NOMO-1 treated with dmso at 0.1 percent for 144 hours (cell line): Measurements from ENCODE around the gene UQCR11.

Experiments
- DNase-seq: peaks from one replicate; lab custom pipeline; 2025; ENCODE audit not compliant: unreplicated experiment; lab: John Stamatoyannopoulos, UW

The UQCR11 gene

GRCh38 chr19:1618157-1619093 is 13.2 kb upstream of the UQCR11 start:
- no peak for DNase-seq

DNA sequence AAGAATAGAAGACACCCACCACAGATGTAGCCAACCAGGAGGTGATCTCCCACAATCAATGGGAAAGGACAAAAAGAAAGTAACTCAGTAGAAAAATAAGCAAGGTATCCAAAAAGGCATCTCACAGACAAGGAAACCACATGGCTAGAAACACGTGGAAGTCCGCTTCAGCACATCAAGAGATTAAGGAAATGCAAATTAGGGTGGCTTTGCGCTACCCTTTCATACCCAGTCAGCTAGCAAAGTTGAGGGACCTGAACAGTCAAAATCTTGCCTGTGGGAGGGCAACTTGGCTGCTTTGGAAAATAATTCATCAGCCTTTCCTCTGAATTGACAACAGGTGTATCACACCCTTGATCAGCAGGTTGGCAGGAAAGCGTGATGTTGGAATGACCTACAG is 11.6 kb upstream of the UQCR11 start:
- no peak for DNase-seq

GRCh38 chr19:1616396-1616795 is 11.1 kb upstream of the UQCR11 start:
- no peak for DNase-seq

GRCh38 chr19:1615156-1615765 is 10.0 kb upstream of the UQCR11 start:
- DNase-seq: no peak

GRCh38 chr19:1613808-1614570 is 8.7 kb upstream of the UQCR11 start:
- no peak for DNase-seq

DNA sequence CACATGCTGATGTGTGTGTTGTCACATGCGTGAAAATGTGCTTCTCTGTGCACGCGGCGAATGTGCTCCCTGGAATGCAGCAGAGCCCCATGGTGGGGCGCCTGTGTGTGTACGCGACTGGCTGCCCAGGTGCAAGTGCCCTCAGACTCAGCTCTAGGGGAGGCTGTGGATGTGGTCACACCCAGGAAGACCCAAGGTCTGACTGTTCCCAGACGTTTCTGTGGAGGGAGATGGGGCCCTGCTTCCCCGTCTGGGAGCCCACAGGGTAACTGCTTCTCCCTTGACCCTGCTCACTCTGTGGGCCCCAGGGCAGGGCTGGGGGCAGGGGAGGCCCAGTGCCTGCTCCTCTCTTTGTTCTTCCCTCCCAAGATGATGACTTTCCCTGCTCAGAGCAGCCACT is 7.9 kb upstream of the UQCR11 start:
- DNase-seq: no peak

DNA sequence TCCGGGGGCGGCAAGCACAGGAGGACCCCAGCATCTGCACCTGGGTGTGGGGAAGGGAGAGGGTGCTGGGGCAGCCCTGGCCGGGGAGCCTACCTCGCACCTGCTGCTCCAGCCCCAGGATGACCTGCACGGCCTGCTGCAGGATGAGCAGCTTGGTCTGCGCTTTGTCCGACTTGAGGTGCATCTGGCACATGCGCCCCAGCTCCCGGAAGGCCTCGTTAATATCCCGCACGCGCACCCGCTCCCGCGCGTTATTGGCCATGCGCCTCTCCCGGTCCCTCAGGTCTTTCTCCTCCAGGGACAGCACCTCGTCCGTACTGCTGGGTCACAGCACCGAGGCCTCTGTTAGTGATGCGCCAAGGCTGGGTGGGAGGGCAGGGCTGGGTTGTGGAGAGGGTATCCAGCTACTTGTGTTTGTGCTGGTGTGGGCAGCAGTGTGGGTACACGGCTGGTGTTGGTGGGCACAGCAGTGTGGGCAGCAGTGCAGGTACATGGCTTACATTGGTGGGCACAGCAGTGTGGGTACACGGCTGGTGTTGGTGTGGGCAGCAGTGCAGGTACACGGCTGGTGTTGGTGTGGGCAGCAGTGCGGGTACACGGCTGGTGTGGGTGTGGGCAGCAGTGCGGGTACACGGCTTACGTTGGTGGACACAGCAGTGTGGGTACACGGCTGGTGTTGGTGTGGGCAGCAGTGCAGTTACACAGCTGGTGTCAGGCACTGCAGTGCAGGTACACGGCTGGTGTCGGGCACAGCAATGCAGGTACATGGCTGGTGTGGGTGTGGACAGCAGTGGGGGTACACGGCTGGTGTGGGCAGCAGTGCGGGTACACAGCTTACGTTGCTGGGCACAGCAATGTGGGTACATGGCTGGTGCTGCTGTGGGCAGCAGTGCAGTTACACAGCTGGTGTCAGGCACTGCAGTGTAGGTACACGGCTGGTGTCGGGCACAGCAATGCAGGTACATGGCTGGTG is 7.1 kb upstream of the UQCR11 start:
- DNase-seq: no peak

DNA sequence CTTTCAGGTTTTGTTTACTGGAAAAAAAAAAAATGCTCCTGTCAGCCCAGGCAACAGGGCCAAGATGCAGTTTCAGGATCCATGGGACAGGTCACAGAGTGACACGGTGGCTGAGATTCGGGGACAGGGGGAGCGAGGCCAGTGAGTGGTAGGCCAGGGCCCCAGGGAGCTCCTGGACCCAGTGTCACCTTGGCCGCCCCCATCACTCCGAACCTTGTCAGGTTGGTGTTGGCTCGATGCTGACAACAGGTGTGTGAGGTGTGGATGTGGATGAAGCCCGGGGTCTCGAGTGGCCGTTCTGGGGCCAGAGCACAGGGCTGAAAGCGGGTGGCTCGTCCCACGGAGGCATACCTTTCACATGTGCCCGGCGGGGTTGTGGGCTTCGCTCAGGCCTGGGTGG is 6.1 kb upstream of the UQCR11 start:
- DNase-seq: no peak

GRCh38 chr19:1610579-1610978 is 5.3 kb upstream of the UQCR11 start:
- DNase-seq: no peak

DNA sequence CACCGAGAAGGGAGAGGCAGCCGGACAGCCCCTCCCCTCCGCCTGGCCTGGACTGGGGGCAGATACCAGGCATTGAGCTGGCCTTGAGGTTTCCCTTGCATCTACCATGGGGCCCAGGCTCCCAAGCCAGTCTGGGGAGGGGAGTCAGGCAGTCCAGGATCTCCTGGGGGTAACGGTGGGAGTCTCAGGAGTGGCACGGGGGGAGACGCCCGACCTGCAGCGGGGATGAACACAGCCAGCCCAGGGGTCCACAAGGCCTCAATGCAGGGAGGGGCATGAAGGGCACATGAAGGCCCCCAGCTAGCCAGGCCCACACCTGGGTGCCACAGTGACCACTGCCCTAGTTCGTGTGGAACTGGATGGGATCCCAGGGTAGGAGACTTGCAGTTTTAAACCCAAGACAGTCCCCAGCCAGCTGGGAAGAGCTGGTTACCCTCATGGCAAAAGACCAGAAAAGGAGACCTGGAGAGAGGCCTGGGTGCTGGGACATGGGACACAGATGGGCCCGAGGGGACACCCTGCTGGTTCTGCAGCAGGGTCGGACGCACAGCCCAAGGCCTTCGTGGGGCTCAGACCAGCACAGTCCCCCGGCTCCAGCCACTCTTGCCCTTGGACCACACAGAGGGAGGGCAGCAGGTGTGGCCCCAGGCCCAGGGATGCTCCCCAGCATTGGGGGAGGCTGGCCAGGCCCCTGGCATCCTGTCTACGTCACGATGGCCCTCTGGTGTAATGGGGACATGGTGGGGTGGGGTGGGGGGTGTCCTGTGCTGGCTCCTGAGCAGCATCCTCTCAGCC is 4.6 kb upstream of the UQCR11 start:
- DNase-seq: no peak

DNA sequence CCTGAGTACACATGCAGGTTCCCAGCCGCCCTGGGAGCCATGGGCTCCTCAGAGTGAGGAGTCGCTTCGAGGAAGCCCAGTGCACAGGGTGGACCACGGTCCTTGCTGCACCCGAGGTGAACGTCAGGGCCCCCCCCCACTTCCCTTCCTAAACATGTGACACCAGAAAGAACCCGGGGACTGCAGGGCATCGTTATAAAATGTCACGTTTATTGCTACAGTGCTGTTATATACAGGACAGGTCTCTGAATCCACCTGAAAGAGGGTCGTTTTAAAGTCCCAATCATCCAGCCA is 3.8 kb upstream of the UQCR11 start:
- no peak for DNase-seq

DNA sequence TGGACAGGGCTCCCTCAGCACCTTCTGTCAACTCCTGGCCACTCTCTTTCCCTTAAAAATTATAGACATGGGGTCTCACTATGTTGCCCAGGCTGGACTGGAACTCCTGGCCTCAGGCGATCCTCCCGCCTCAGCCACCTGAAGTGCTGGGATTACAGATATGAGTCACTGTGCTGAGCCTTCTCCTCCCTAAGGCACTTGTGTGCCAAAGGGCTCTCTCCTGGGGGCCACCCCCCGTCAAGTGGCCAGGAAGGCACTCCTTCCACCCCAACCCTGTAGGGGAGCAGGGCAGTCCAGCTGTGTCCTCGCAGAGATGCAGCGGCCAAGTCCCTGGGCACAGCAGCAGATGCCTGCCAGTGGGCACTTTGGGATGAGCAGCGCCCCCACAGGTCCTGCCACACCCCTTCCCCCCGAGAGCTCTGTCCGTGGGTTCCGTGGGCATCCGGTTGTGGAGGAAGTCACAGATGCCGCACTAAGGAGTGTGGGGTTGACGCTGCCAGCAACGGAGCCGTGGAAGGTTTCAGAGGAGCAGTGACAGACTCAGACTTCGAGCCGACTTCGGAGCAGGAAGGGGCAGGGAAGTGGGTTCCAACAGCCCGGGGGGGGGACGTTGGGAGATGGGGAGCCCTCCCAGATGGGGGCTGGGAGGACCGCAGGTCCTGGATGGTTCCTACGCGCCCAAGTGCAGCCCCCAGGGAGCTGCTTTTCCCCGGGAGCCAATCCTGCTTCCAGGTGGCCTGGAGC is 3.3 kb upstream of the UQCR11 start:
- no peak for DNase-seq

- no peak for DNase-seq
Observed at GRCh38 chr19:1606138-1606651, 933 bp upstream of the UQCR11 start.

GRCh38 chr19:1602091-1602707 is 3.1 kb downstream of the UQCR11 start:
- DNase-seq: no peak

GRCh38 chr19:1601613-1602064 is 3.6 kb downstream of the UQCR11 start:
- DNase-seq: no peak

- no peak for DNase-seq
Observed at GRCh38 chr19:1599460-1599846, 5.8 kb downstream of the UQCR11 start.

DNA sequence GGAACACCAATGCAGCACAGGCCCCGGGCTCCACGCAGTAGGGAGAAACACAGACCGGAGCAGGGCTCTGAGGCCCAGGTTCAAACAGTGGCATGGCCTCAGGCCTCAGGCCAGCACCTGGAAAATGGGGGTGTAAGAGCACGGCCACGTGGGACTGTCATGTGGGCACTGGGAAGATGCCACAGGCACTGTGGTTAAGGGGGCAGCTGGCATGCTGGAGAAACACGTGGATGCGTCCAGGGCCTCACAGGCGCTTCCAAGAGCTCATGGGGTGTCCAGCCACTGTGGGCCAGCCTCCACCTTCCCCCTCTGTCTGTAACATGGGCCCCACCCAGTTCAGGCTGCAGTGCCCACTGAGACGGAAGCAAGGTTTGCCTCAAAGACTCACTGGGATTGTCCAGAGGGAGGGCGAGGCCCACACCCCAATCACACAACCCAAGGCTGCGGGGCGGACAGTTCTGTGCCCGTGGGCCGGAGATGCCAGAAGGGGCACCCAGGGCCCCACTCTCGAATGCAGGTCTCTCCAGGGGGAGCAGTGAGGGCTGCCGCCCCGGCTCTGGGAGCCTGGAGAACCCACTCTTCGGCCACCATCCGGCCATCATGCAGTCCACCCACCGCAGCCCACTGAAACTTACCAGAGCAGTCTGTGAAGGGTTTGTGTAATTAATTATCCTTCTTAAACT is 6.3 kb downstream of the UQCR11 start:
- no peak for DNase-seq

DNA sequence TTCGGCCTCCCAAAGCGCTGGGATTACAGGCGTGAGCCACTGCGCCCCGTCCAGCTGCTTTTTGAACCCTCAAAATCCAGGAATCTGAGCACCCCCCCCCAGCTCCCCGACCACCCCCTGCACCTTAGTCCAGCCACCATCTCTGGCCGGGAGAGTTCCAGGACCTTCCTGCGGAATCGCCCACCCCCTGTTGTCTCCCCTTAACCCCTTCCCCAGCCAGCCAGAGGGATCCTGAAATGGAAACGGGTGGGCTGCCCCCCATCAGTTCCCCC is 11.8 kb downstream of the UQCR11 start:
- no peak for DNase-seq
